ENCODE measurements around the gene C1QTNF12.

Gene C1QTNF12

GRCh38 chr1:1204998-1205768 is 41.3 kb downstream of the C1QTNF12 start:
- in situ Hi-C loops (cut with HindIII; ENCODE audit: low sequenced_read_pairs): no loop called here

GRCh38 chr1:1204425-1204920 is 42.0 kb downstream of the C1QTNF12 start:
- TF ChIP-seq CTCF (IDR thresholded peaks at IDR 0.05; ENCODE audit: low read depth, low read length): no peak
- in situ Hi-C loops (cut with HindIII; ENCODE audit: low sequenced_read_pairs): no loop called here
- DNase-seq (ENCODE audit: low read depth, low spot score): no peak
- no peak overlapping the region for H3K4me3 ChIP-seq (ENCODE audit: low read depth, low read length)

More at GRCh38 chr1:1204998-1205768, 41.3 kb downstream of the C1QTNF12 start:
- no peak overlapping the region for H3K4me3 ChIP-seq (ENCODE audit: low read depth, low read length)
- no peak for DNase-seq (ENCODE audit: low read depth, low spot score)
- TF ChIP-seq CTCF (IDR thresholded peaks at IDR 0.05; ENCODE audit: low read depth, low read length): no peak

GRCh38 chr1:1203561-1204424 is 42.7 kb downstream of the C1QTNF12 start:
- no peak for DNase-seq (ENCODE audit: low read depth, low spot score)
- no peak for TF ChIP-seq CTCF (IDR thresholded peaks at IDR 0.05; ENCODE audit: low read depth, low read length)
- in situ Hi-C loops (cut with HindIII; ENCODE audit: low sequenced_read_pairs): no loop called here
- no peak overlapping the region for H3K4me3 ChIP-seq (ENCODE audit: low read depth, low read length)

- TF ChIP-seq CTCF (IDR thresholded peaks at IDR 0.05; ENCODE audit: low read depth, low read length): no peak
- no peak overlapping the region for H3K4me3 ChIP-seq (ENCODE audit: low read depth, low read length)
- in situ Hi-C loops (cut with HindIII; ENCODE audit: low sequenced_read_pairs): no loop called here
- no peak for DNase-seq (ENCODE audit: low read depth, low spot score)
Measured at GRCh38 chr1:1202831-1203560, 43.5 kb downstream of the C1QTNF12 start.

GRCh38 chr1:1200876-1201810 is 45.4 kb downstream of the C1QTNF12 start:
- peak; percentile 22 for DNase-seq (ENCODE audit: low read depth, low spot score)
- in situ Hi-C loops (cut with HindIII; ENCODE audit: low sequenced_read_pairs): no loop called here
- no peak for TF ChIP-seq CTCF (IDR thresholded peaks at IDR 0.05; ENCODE audit: low read depth, low read length)
- H3K4me3 ChIP-seq (ENCODE audit: low read depth, low read length): no peak overlapping the region

Measured in astrocyte of the spinal cord (primary cell).